HG02642 (cell line): ENCODE measurements around the gene PRKN.

Experiments used
- ATAC-seq: cut with Tn5 transposase; IDR thresholded peaks from one replicate; pipeline ENCODE4 v1.9.1; 2021; ENCODE audit warnings: mild to moderate bottlenecking; ENCODE audit not compliant: unreplicated experiment, poor library complexity

The PRKN gene

GRCh38 chr6:161561908-161562307, 1165.7 kb downstream of the PRKN start:
- ATAC-seq: no peak

GRCh38 chr6:161557333-161558107, 1170.0 kb downstream of the PRKN start:
- ATAC-seq: no peak

GRCh38 chr6:161554883-161555282, 1172.7 kb downstream of the PRKN start:
- ATAC-seq: no peak

GRCh38 chr6:161549977-161550655, 1177.5 kb downstream of the PRKN start:
- no peak for ATAC-seq

GRCh38 chr6:161548713-161549296, 1178.8 kb downstream of the PRKN start:
- no peak for ATAC-seq

GRCh38 chr6:161547617-161548016, 1179.9 kb downstream of the PRKN start:
- ATAC-seq: no peak

GRCh38 chr6:161546632-161547031, 1180.9 kb downstream of the PRKN start:
- no peak for ATAC-seq

- no peak for ATAC-seq
These were observed 1181.8 kb downstream of the PRKN start for GRCh38 chr6:161545741-161546140.

GRCh38 chr6:161544801-161545480, 1182.6 kb downstream of the PRKN start:
- ATAC-seq: no peak

- no peak for ATAC-seq
These were observed 1183.8 kb downstream of the PRKN start for GRCh38 chr6:161543684-161544309.

GRCh38 chr6:161542346-161542980, 1185.1 kb downstream of the PRKN start:
- no peak for ATAC-seq

- no peak for ATAC-seq
These were observed 1187.0 kb downstream of the PRKN start for GRCh38 chr6:161540532-161540931.

- ATAC-seq: no peak
These were observed 1191.3 kb downstream of the PRKN start for GRCh38 chr6:161536224-161536630.

- no peak for ATAC-seq
These were observed 1193.2 kb downstream of the PRKN start for GRCh38 chr6:161534264-161534873.

- no peak for ATAC-seq
These were observed 1194.3 kb downstream of the PRKN start for GRCh38 chr6:161533266-161533665.

GRCh38 chr6:161532536-161532935, 1195.0 kb downstream of the PRKN start:
- no peak for ATAC-seq

GRCh38 chr6:161526794-161527193, 1200.8 kb downstream of the PRKN start:
- ATAC-seq: no peak

- ATAC-seq: no peak
These were observed 1204.2 kb downstream of the PRKN start for GRCh38 chr6:161523362-161523761.

- no peak for ATAC-seq
These were observed 1205.3 kb downstream of the PRKN start for GRCh38 chr6:161522276-161522675.
